Endometrium (tissue), 2 donors: ENCODE data around the gene PCBP4.

Experiments used
- FAIRE-seq: peaks from 2 replicates; lab custom pipeline; 2012; peaks lifted over from hg19 to GRCh38; lab: Jason Lieb, UNC
- donor health status: control.
- donor health status: control.

PCBP4 gene

GRCh38 chr3:51967384-51968169 is at the start of gene PCBP4:
Gene PCBP4 (minus strand): TSS chr3:51967454. CDS start chr3:51961240, 6,214 bp downstream.
- FAIRE-seq = no peak

DNA sequence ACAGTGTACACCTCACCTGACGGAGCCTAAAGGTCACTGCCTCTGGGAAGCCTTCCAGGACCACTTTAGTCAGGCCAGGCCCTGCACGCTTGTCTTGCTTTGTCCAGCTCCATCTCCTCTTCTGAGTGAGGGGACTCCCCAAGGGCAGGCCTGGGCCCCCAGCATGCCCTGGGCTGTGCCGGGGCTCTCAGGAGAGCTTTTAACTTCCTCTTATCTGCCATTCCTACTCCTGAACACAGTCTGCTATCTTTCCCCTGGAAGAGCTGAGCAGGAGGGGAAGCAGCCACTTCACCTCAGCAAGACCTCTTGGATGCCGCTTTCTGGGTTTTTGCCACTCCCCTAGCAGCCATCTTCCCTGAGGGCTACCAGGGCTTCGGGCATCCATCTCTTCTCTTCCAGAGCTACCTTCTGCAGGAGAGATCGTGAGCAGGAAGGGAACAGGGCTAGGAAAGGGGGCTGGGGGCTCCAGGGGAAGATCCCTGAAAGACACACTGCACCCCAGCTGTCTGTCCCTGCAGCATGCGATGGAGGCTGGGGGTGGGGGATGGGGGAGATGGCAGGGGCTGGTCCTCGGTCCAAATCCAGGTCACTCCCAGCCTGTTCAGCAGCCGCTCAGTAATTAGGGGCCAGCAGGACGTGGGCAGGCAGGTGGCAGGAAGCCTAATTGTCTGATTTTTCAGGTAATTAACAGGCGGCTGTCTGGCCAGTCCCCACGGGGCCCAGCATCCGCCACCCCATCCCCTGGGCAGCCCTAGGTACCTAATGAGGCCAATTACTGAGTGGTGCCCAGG is 48.4 kb upstream of the PCBP4 start:
- FAIRE-seq = no peak

DNA sequence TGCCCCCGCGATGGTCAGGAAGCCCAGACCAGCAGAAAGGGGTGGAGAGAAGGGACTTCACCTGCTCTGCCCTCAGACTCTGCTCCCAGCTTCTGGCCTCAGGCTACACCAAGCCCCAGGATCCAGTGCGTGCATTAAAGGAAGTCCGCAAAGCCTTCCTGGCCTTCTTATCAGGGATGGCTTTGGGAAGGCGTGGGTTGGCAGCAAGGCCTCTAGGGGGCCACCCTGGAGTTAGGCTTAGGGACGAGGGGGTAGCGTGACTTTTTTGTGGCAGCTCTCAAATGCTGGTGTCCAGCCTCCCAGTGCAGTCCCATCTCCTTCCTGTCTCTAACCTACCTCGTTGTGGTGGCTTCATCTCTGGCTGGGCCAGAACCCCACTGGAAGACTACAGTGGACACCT is 47.4 kb upstream of the PCBP4 start:
- no peak for FAIRE-seq

GRCh38 chr3:52013802-52014598 is 46.7 kb upstream of the PCBP4 start:
- no peak for FAIRE-seq

DNA sequence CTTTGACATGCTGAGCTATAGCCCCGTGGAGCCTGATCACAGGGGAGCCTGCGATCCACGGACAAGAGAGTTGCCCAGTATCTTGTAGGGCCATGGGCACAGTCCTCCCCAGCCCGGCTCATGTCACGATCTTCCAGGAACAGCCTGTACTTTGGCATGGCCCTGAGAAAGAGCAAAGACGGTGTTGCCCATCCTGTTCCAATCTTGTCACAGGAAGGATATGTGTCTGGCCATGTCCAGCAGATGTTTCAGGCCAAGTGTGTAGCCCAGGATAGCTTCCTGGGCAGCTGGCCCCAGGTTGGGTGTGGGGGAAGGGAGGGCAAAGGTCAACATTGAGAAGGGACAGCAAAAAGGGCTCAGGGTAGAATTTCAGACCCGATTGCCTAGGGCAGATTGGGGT is 45.4 kb upstream of the PCBP4 start:
- no peak for FAIRE-seq

DNA sequence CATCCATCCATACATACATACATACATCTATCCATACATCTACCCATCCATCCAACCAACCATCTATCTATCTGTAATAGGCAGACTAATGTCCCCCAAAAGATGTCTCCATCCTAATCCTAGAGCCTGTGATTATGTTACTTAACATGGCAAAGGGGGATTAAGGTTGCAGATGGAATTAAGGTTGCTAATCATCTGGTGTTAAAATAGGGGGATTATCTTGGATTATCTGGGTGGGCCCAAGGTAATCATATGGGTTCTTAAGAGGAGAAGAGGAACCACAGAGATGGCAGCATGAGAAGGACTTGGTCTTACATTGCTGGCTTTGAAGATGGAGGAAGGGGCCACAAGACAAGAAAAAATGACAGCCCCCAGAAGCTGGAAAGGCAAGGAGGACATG is 43.2 kb upstream of the PCBP4 start:
- no peak for FAIRE-seq

DNA sequence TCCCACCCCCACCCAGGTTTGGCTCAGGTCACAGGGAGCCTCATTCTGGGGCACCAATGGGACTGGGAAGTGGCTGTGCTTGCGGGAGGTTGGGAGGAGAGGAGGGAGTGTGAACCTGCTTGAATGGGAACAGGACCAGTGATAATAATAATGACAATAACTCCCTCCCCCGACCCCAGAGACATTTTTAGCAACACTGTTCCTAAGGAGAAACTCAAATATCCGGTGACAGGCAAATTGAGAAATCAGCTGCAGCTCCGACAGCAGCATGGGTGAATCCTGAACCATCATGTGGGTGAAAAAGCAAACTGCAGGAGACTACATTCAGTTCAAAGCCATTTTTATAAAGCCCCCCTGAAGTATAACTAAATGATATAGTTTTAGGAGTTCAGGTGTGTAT is 40.0 kb upstream of the PCBP4 start:
- no peak for FAIRE-seq

DNA sequence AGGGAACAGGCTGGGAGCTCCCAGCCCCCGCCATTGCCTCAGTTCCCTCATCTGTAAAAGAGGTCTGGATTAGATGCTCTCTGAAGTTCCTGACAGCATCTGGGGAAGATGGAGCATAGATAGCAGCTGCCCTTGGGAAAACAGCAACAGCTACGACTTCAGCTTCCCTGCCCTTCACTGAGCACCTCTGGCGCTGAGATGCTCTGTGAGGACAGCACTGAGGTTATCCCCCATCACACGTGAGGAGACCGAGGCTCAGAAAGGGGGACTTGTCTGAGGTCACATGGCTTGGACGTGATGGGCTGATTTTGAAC is 39.5 kb upstream of the PCBP4 start:
- FAIRE-seq = no peak

DNA sequence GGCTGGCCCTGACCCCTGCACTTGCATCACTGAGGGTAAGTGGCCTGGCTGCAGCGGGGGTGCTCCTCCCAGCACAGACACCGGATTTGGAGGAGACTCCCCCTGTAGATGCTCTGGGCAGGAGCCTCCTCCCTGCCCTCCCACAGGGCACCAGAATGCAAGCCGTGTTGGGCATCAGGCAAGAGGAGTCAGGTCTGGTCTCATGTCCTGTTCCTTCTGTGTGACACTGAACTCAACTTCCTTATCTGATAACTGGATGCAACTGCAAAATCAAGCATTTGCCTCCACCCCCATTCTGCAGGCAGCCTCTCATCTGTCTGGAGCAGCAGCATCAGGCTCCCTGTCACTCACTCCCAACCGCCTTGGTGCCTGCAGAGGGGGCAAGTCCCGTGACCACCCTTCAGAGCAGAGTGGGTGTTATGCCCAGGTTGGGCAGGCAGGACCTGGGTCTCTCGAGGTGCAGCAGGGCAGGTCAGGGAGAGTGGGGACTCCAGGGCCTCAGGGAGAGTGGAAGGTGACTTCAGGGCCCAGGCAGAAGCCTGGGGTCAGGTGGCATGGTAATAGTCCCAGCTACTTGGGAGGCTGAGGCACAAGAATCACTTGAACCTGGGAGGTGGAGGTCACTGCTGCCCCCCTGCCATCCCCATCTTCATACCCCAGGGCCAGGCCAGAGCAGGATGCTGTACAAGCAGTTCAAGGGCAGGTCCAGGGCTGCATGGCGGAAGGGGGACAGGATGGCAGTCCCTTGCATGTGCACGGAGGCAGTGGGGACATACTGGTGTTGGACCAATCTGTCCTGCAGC is 39.0 kb upstream of the PCBP4 start:
- no peak for FAIRE-seq

DNA sequence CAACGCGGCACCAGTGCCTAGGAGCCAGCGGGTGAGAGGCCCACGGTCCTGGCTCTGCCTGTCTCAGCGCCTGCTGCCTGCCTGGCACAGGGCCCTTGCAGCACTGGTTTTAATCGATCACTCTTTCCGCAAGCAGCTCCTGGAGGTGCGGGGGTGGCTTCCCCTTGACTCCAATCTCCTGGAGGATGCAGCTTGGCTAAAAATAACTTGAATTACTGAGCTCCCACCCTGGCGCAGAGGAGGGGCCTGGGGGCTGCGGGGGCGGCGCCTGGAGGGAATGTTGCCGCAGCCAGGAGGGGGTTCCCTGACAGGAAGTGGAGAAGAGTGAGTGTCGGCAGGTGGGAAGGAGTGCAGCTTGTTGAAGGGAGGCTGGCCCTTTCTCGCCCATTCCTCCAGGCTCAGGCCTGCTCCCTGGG is 38.3 kb upstream of the PCBP4 start:
- no peak for FAIRE-seq

DNA sequence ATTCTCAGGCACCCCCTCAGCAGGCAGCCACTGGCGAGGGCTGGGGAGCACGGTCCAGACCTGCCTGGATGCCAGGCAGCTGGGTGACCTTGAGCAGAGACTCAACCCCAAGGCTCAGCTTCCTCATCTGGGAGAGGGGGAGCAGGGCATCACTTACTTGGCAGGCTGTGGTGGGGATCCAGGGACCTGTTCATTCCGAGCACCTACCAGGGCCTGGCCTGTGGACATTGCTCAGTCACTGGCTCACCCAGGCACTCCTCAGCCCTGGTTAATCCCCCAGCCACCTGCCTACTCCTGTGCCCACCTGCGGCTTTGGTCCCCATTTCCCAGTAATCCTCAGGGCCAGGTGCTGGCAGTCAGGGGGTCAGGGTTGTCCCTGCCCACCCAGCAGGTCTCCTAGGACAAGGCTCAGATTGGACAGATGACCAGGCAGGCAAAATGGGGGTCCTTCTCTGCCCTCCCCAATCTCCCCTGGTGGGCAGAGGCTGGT is 37.7 kb upstream of the PCBP4 start:
- no peak for FAIRE-seq

DNA sequence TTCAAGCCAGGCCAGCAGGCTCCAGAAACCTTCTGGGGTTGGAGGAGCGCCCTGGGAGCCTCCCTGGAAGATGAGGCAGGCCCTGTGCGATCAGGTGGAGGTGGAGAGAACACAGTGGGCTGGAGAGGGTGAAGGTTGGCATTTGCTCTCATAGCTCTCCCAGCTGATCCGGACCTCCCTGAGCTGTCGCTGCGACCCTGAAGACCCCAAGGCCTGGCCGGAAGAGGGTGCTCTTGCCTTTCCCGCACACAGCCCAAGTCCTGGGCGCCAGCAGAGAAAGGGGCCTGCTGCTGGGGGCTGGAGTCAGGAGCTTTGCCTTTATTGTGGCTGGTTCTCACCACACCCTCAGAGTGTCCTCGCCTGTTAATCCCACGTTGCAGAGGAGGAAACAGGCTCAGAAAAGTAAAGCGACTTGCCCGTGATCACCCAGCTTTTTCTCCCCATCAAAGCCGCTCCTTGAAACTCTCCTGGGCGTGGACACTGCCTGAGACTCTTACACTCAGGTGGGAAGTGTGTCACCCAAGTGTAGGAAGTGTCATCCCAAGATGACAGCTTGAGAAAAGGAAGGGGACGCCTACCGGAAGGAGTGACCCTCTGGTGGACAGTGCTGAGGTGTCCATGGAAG is 37.0 kb upstream of the PCBP4 start:
- FAIRE-seq = no peak

DNA sequence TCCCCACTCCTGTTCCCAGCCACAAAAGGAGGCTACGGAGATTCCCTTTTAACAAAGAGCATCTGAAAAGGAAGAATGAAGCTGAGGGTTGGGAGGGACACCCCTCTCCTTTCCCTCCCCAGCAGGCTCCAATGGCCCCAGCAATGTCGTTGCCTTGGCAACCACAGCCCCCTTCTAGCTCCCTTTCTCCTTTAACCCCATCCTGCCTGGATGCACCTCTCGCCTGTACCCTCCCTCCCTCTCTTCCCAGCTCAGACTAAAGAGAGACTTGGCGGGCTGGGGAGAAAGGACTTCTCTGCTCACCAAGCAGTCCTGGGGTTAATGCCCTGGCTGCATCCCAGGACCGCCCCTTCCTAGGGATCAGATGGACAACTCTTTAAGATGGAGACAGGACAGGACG is 35.5 kb upstream of the PCBP4 start:
- no peak for FAIRE-seq

DNA sequence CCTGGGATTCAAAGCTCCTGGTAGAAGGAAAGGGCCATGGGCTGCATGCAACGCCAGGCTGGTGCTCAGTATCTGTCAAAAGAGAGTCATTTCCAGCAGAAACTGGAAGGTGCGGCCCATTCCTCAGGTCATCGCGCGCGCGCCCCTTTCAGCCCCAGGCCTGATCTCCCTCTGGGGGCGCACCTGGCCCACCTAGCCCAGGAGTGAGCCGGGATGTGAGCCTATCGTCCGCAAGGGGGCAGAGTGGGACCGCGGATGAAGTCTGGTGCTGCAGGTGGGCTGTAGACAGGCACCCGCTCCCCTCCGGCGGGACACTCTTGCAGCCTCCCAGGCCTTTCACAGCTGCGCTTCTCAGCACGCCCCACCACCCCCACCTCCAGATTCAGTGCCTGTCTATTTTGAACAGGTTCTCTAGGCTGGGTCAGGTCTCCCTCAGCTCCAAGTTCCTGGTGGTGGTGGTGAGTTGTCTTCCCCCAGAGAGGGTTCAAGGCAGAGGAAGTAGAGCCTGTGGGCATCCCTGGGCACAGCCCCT is 34.3 kb upstream of the PCBP4 start:
- FAIRE-seq = no peak

GRCh38 chr3:51999846-52000245 is 32.6 kb upstream of the PCBP4 start:
- no peak for FAIRE-seq

DNA sequence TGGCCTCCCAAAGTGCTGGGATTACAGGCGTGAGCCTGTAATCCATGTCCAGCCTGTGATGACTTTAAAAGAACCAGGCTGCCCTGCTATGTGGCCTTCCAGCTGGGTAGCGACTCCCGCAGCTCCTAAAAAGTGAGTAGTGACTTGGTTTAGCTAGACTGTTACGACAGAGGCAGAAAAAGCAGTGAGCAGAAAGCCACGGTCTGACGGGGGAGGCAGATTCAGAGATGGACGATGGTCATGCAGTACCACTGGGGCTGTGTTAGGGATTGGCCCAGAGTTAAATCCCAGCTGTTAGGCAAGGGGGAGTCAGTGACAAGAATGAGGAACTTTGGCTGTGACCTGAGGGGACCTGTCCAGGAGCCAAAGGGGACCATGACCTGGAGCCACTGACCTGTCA is 31.5 kb upstream of the PCBP4 start:
- FAIRE-seq = no peak

- no peak for FAIRE-seq
These were observed 30.8 kb upstream of the PCBP4 start for GRCh38 chr3:51997935-51998596.

GRCh38 chr3:51997172-51997571 is 29.9 kb upstream of the PCBP4 start:
- no peak for FAIRE-seq

GRCh38 chr3:51995346-51996163 is 28.3 kb upstream of the PCBP4 start, which contains the start of gene RPL29:
Gene RPL29 (minus strand): TSS chr3:51995895. CDS start chr3:51995461, 434 bp downstream.
- FAIRE-seq = peak; percentile 95

GRCh38 chr3:51994530-51994929 is 27.3 kb upstream of the PCBP4 start:
- no peak for FAIRE-seq
